GM12891 (cell line): ENCODE data around the gene CD59.

Experiments used
- PAX5 ChIP-seq: IDR thresholded peaks from 2 replicates; pipeline ENCODE4 v1.6.1; 2011; ENCODE audit warnings: low read length, moderate library complexity, mild to moderate bottlenecking; ENCODE audit not compliant: insufficient read depth, severe bottlenecking
- POLR2A ChIP-seq: IDR thresholded peaks from 2 replicates; pipeline ENCODE4 v1.6.1; 2011; ENCODE audit warnings: low read depth, low read length, control low read depth
- POLR2AphosphoS5 ChIP-seq: IDR thresholded peaks from 2 replicates; pipeline ENCODE4 v1.6.1; 2011; ENCODE audit warnings: low read depth, low read length, control low read depth
- POU2F2 ChIP-seq: IDR thresholded peaks from 2 replicates; pipeline ENCODE4 v1.6.1; 2011; ENCODE audit warnings: low read depth, mild to moderate bottlenecking, control low read depth, low read length, moderate library complexity
- SPI1 ChIP-seq: IDR thresholded peaks from 2 replicates; pipeline ENCODE4 v1.6.1; 2011; ENCODE audit warnings: low read depth, low read length, control low read depth
- TAF1 ChIP-seq: IDR thresholded peaks from 2 replicates; pipeline ENCODE4 v1.6.1; 2011; ENCODE audit warnings: low read depth, low read length, control low read depth

GRCh38 chr11:33689085-33689484 lies 47.1 kb downstream of the CD59 start:
- TF ChIP-seq POLR2A (no peak), POLR2AphosphoS5 (no peak), SPI1 (no peak), TAF1 (no peak), POU2F2 (no peak), PAX5 (no peak)
